Measurements from ENCODE around the gene HOXD8.

- no peak for TF ChIP-seq CTCF (IDR thresholded peaks at IDR 0.05)
- TF ChIP-seq EP300 (IDR thresholded peaks at IDR 0.05; ENCODE audit: low read depth): no peak
Observed at GRCh38 chr2:176128172-176128981, 1.1 kb upstream of the HOXD8 start.
